NB4 (cell line): ENCODE measurements around the gene CNST.

ENCODE experiments used
- MYC ChIP-seq: IDR thresholded peaks from 2 replicates; pipeline ENCODE4 v1.6.1; 2011; ENCODE audit warnings: low read depth, low read length
- POLR2A ChIP-seq: IDR thresholded peaks from 2 replicates; pipeline ENCODE4 v1.6.1; 2011; ENCODE audit warnings: mild to moderate bottlenecking; ENCODE audit not compliant: insufficient read length; ENCODE audit errors: extremely low read depth
- TF ChIP-seq, protein P1 (sequence below): IDR thresholded peaks from one replicate; pipeline ENCODE4 v1.5.1; 2012; ENCODE audit warnings: low read depth, low read length
- TF ChIP-seq, protein P2 (sequence below): IDR thresholded peaks from 2 replicates; pipeline ENCODE4 v1.6.1; 2011; ENCODE audit warnings: low read depth, low read length

DNA sequence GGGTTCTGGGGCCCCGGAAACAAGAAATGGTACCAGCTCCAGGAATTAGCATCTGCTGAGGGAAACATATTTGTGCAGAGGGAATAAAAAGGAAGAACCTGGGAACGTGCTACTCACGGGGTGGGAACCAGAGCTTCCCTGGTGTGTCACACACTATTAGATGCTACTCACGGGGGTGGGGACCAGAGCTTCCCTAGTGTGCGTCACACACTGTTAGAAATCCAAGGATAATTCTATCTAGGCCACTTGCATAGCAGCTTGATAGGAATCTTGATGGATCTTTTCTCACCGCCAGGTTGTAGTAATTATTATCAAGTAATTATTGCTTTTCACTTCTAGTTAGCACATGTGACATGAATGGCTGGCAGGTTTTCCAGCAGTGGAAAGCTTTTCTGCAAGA lies 103.4 kb downstream of the CNST start:
- TF ChIP-seq, protein P1, sequence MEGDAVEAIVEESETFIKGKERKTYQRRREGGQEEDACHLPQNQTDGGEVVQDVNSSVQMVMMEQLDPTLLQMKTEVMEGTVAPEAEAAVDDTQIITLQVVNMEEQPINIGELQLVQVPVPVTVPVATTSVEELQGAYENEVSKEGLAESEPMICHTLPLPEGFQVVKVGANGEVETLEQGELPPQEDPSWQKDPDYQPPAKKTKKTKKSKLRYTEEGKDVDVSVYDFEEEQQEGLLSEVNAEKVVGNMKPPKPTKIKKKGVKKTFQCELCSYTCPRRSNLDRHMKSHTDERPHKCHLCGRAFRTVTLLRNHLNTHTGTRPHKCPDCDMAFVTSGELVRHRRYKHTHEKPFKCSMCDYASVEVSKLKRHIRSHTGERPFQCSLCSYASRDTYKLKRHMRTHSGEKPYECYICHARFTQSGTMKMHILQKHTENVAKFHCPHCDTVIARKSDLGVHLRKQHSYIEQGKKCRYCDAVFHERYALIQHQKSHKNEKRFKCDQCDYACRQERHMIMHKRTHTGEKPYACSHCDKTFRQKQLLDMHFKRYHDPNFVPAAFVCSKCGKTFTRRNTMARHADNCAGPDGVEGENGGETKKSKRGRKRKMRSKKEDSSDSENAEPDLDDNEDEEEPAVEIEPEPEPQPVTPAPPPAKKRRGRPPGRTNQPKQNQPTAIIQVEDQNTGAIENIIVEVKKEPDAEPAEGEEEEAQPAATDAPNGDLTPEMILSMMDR: no peak
- TF ChIP-seq POLR2A (no peak), MYC (no peak)
- TF ChIP-seq, protein P2, sequence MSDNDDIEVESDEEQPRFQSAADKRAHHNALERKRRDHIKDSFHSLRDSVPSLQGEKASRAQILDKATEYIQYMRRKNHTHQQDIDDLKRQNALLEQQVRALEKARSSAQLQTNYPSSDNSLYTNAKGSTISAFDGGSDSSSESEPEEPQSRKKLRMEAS: no peak
